Left kidney (tissue), 2 donors: Measurements from ENCODE around the gene TTN. TPM values are rescaled to one million over a fixed set of nuclear protein-coding genes. Genes with fewer than 3 reads are reported as not detected.
"Not testable (repeated sequence)": the region's sequence is repeated elsewhere in the genome, so short reads cannot be mapped to it uniquely, and the experiment has no call there.

Source experiments
- DNase-seq: peaks from one replicate; pipeline ENCODE4 v3.0.0-alpha.2; 2013
- polyA plus RNA-seq: library from polyadenylated mRNA; unstranded; fragments of 120-200 nt; gene quantifications from one replicate; pipeline ENCODE4 v1.2.1, GENCODE V29; 2013; ENCODE audit not compliant: insufficient read length

TTN gene
- polyA plus RNA-seq, 1 donor: 1.2 TPM

DNA sequence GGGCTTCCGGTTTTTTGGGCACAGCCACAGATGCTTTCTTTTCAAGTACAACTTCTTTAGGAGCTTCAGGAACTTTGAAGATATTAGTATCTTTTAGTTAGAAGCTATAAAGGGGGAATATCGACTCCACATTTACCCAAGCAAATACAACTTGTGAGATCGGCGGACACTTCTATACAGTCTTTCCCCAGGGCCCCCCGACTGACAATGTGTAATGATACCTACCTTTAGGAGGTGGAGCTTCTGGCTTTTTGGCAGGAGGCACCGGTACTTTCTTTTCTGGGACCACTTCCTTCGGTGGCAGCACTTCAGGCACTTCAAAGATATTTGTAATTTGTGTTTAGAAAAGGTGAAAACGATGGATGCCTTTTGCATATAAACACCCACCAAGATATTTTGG, 148.7 kb downstream of the TTN start:
- DNase-seq: not testable (repeated sequence)

DNA sequence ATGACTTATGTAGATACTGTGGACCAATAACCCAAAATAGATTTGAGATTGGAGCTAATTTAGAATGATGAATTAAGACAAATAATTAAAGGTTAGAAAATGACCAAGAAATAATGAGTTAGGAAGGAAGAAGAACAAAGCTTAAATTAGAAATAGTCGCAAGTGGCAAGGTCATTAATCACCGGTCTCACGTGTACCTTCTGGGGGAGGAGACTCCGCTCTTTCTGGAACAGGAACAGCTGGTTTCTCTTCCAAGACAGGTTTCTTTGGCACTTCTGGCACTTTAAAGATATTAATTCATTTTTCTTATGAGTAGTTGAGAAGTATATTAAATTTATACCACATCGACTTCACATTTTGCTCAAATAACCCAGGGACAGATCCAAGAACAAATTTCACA, 156.7 kb downstream of the TTN start:
- no peak for DNase-seq

DNA sequence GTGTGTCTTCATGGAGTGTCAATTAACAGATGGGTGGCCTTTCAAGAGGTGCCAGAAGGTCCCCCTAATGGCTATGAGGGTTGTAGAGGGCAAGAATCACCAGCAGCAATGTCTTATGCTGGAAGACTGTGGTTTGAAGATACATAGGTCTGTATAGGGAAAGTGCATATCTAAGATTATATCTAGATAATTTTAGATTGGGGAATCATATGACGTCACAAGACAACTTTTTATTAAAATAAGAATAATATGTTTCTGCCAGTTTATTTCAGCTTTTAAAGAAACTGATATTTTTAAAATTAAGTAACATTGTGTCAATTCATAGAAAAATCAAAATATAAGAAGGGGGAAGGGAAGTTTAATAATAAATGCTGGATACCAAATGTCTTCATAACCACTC, 162.3 kb downstream of the TTN start:
- DNase-seq: no peak

DNA sequence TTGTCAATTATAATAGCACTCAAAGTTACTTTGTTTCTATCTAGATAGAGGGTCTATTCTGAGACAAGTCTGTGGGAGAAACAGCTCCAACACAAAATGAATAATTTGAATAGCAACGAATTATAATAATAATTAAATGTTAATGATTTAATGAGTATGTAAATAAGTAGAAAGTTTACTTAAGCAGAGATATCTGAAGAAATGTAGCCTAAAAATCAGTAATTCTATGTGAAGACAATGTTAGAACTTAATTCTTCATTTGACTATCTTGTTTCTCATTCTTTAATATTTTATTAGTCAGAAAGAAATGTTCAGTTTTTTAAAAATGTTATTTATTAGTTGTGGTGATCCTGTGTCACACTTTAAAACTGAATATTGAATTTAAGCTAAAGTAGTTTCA, 165.7 kb downstream of the TTN start:
- DNase-seq: no peak

DNA sequence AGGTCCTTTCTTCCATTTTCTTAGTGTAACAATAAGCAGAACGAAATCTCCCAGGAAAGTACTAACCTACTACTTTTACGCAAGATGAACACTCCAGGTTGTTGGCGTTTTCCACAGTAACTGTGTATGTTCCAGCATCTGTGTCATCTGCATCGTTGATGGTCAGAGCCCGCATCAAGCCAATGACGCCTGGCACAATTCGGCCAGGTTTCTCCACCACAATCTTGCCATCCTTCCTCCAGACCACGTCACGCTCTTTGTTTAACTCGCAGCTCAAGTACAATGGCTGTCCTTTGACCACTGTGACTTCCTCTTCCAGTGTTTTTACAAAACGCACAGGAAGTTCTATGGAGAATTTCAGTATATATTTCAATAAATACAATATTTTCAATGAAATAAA, 171.3 kb downstream of the TTN start:
- no peak for DNase-seq

DNA sequence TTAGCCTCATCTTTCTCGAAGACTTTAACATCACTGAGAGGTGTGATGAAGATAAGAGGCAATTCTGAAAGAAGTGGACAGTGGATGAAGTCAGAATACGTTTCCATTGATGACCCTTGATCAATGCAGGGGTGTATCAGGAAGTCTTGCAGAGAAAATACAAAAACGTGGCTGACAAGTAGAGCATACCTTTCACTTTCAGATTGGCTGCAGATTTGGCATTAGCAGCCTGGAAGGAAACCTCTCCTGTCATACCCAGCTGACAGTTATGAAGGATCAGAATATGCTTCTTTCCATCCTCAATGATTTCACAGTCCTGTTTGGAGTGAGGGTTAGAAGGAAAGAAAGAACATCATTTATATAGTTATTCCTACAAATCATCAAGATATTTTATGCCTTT, 174.5 kb downstream of the TTN start:
- DNase-seq: no peak

DNA sequence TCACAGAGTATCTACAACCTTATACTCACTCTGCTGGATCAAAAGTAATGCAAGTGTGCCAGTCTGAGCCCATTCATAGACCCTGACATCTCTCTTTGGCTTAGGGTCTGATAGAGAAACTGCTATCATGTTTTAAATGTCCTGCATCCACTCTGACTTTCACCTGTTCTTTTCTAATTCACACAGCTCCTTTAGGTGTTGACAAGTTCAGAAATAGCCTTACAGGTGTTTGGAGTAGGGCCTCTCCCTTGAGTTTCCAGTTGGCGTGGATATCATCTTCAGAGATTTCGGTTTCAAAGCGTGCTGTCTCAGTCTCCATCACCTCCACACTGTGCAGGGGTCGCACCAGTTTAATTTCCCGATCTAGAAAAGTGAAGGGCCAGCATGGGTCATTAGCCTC, 176.6 kb downstream of the TTN start:
- no peak for DNase-seq

DNA sequence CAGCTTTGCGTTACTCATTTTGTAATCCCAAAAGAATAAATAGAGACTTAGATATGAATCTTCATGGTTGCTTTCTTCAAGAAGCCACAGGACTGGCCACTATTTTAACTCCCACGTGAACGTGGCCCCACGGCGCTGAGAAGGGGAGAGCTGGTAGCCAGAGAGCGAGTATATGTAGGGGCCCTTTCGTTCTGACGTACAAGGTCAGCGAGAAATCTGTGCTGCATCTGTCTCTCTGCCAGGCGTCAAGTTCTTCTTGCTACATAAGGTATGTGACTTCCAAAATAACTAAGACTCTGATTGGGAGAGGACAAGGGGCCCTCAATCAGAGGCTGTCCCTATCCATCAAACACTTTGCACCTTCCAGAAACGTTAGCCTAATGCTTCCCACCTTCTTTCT, 177.8 kb downstream of the TTN start:
- no peak for DNase-seq

DNA sequence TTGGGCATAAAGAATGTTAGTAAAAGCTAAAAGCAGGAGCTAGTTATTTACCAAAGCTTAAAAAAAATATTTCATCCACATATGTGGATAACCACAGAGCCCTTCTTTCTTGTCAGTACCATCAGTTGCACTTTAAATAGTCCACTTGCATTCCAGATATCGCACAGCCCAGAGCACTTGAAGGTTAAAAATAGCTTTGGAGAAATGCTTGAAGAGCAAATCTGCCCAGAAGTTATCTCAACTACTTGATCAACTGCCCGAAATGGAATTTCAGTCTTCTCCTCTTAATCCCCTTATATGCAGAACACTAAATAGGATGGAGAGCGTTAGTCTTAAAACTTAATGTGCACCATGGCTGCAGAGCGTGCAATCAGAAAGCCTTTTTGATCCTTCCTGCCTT, 178.6 kb downstream of the TTN start:
- no peak for DNase-seq

DNA sequence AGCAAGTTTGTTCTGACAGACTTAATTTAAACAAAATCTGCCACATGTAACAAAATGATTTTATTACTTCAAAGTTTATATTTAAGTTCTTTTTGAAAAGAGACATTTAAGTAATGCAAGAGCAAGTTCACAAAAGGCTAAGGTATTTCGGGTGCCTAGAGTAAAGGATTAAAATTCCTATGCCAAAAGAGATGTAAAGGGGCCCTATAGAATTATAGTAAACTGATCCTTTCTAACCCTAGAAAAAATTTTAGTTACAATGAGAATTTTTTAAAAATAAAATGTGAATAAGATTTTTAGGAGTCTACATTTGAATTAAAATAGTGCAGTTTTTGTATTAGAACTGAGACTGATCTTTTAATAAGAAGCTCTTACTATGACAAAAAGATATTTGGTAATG, 179.8 kb downstream of the TTN start:
- DNase-seq: no peak

DNA sequence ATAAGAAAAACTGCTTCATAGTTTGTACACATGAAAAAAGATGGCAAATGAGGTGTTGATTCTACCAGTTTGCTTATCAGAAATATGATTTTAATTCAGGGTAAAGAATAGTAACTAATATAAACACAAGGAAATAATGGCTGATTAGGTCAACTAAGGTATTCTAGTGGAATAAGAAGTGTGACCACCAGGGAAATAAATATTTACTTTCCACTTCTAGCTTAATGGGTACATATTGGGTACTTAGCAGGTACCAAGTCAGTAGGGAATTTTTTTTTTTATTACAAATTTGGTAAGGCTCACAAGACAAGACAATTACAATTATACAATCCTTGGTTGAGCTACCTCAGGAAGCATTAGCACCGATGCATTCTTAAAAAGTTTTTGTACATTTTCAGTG, 191.3 kb downstream of the TTN start:
- no peak for DNase-seq

DNA sequence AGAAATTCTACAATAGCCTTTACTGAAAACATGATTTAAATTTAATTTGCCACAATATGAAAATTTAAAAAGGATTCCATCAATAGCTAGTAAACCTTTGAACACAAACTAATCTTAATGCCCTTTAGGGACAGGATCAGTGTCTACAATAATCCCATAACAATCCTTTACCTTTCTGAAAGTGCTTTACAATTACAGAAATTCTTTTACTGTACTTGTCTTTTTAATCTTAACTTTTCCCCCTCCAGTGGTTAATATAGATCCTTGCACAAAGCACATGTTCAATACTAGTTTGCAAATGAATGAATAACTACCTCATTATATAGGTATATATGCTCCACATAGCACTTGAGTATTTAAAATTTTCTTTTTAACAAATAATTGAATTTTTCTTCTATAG, 204.3 kb downstream of the TTN start:
- DNase-seq: no peak

DNA sequence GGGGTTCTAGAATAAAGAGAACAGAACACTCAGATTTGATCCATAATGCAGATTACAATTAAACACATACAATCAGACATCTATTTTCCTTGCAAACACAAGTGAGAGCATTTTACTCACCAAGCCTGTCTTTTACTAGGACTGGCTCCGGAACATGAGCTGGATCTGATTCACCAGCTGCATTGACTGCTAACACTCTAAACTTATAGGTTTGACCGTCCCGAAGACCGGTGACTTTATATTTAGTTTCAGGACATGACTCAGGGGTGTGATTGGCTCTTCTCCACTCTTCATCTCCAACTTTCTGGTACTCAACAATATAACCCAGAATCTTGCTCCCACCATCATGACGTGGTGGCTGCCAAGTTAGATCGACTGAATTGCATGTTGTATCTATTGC, 214.6 kb downstream of the TTN start:
- no peak for DNase-seq

DNA sequence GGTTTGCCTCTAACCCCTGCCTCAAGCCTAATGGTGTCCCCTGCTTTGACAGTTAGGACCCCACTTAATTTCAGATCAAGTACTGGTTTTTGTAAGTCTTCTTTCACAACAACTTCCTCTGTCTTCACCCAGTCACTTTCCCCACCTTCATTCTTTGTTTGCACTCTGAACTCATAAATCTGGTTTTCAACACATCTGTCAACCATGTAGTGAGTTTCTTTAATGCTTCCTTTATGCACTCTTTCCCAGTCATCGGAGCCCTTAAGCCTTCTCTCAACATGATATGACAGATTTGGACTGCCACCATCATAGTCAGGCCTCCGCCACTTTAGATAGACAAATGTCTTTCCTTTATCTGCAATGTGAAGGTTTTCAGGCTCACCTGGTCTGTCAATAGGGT, 217.9 kb downstream of the TTN start:
- no peak for DNase-seq

DNA sequence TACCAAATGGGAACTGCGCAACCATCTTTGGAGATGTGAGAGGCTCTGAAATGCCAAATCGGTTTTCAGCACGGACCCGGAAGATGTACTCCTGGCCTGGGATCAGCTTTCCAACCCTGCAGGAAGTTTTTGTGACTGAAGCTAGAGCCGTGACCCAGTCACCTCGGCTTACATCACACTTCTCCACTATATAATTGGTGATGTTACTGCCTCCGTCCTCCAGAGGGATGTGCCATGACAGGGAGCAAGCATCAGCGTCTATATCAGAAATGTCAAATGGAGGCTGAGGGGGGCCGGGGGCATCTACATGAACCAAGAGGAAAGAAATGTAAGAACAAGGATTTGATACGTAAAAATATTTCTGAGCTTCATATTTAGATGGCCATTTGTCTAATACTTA, 222.6 kb downstream of the TTN start:
- DNase-seq: no peak

DNA sequence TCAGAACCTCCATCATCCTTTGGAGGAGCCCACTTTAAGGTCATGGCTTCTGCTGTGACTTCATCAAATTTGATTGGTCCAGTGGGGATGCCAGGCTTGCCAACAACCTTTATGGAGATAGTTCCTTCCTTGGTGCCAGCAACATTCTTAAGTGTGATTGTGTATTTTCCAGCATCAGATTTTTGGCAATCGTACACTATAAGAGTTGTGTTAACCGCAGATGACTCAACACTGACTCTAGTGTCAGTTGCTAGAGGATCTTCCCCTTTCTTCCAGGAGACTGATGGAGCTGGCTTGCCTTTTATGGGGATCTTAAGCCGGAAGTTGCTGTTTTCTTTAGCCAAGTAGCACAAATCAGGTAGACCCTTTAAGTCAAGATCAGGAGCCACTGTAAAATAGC, 228.2 kb downstream of the TTN start:
- no peak for DNase-seq

DNA sequence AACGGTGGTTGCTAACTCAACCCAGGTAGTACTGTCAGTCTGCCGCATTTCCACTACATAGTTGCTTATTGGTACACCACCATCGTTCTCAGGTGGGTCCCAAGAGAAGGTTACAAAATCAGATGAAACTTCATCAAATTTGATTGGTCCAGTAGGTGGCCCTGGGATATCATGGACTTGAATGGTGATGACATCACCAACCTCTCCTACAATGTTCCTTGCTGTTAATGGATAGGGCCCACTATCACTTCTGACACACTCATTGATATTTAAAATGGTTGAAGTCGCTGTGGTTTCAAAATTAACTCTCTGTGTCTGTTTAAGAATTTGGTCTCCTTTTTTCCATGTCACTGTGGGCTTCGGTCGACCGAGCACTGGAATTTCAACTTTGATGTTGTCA, 232.4 kb downstream of the TTN start:
- no peak for DNase-seq

DNA sequence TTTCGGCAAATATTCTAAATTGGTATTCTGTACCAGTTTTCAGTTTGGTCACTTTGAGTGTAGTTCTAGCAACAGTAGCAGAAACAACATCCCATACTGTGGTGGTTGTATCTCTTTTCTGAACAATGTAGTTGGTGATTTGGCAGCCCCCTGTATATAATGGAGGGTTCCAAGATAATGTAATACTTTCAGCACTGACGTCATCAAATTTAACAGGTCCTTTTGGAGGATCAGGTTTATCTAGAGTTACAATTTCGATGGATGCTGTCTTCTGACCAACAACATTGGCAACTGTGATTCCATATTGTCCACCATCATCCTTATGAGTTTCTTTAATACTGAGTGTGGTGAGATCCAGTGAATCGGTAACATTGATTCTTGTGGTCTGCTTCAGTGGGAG, 239.0 kb downstream of the TTN start:
- DNase-seq: no peak

DNA sequence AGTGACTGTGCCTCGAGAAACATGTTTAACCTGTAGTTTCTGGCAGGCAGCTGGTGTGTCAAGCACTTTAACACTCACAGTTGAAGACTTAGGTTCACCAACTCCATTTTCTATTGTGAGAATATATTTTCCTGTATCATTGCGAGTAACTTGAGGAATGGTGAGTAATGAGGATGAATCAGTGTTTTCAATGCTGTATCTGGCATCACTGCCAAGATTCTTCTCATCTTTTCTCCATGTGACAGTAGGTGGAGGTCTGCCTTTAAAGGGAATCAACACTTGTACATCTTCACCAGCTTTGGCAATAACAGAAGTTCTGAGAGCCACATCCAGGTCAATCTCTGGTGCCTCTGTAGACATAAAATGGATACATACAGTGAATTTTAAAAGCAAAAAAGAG, 254.2 kb downstream of the TTN start:
- no peak for DNase-seq

DNA sequence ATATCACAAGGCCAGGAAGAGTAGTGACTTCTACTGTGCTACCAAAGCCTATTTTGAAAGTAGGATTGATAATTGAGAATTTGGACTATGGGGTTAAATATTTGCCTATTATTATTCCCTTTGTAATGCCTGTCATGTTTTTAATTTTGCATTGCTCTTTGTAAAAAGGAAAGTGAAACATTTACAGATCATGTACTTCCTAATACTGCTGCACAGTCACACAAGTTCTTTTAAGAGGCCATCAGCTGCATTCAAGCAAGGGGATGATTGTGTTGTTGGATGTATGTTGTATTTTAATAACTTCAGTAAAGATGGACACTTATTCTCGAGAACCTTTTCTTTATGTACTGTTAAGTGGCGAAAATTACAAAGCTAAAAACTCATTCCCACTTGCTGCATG, 256.9 kb downstream of the TTN start:
- DNase-seq: no peak

DNA sequence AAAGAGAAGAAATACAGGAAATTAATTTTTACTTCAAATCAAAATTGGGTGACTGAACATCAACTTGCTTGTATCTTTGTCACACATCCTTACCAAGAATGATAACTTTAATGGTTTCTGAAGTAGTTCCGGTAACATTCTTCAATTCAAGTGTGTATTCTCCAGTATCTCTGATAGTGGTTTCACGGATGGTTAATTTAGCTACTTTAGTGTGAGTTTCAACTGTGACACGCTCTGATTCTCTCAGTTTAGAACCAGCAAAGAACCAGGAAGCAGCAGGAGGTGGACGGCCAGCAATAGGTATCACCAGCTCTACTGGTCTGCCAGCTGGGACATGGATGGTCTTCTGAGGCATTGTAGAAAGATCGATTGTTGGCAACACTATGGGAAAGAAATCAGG, 264.7 kb downstream of the TTN start:
- DNase-seq: no peak

DNA sequence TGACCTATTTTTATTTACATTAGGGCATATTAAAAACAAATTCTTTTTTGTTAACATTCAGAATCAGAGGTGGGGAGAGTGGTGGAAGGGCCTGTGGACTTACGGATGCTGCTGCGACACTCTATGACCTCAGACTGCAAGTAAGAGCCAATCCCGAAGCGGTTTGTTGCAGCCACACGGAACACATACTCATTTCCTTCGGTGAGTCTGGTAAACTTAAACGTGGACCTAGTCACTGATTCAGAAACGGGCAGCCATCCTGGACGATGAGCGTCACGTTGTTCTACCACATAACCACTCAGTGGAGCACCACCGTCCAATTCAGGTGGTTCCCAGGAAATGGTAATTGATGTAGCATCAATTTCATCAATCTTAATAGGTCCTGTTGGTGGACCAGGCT, 265.1 kb downstream of the TTN start:
- no peak for DNase-seq

DNA sequence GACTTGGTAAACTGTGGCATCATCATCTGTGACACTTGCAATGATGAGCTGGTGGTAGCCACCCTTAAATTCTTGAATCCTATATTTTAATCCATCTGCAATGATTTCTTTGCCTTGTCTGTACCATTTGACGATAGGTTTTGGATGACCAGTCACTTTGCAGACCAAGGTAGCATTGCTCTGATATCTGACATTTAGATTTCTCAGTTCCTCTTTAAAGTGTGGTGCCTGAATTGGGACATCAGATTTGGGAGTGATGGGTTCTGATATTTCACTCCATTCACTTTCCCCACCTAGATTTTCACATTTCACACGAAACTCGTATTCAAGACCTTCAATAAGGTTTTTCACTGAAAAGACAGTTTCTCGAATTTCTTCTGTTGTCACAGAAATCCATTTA, 271.2 kb downstream of the TTN start:
- no peak for DNase-seq

DNA sequence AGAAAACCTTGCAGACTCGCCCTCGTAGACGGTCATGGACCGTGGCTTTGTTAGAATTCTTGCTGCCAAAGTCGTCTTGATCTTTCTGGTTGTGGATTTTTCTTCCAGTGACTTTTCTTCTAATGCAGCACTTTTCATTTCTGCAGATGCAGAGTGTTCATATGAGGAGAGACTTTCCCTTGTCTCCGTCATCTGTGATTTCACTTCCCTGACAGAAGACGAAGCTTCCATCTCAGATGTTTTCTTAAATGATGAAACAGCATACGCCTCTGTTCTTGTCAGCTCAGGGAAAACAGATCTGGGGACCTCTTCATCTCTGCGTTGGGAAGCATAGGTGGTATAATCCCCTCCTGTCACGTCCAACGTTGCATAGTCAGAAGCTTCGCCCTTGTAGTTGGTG, 276.1 kb downstream of the TTN start:
- DNase-seq: no peak

DNA sequence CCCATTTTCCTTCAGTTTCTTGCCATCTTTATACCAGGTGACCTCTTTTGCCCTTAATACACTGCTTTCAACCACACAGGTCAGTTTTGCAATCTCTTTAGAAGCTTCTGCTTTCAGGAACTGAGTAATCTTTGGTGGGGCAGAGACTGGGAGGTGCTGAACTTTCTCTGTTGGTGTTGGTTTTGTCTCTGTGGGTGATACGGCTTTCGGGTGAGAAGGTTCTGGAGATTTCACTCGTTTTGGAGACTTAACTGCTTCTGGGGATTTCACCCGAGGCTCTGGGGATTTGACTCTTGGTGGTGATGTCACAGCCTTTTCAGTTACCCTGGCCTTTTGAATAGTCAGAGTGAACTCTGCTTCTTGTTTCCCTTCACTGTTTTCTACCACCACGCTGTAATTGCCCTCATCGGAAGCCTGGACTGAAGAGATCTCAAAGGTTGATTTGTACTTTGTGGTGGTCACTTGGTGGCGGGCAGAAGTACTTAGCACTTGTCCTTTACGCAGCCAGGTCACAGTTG, 276.5 kb downstream of the TTN start:
- DNase-seq: no peak

DNA sequence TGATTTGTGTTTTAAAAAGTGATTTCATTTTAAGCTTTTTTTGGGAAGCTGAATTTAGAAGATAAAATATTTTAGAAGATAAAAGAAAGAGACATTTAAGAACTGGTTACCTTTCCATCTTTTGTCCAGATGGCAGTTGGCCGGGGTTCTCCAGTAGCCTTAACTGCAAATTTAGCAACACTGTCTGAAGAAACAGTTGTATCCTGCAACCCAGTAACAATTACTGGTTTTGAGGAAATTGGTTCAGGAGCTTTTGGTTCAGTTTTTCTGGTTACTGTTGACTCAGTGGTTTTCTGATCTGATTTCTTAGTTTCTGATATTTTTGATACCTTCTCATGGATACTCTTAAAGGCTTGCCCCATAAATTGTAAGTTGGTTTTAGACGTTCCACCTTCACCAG, 277.1 kb downstream of the TTN start:
- DNase-seq: no peak
